ENCODE measurements around the gene TTF2.

DNA sequence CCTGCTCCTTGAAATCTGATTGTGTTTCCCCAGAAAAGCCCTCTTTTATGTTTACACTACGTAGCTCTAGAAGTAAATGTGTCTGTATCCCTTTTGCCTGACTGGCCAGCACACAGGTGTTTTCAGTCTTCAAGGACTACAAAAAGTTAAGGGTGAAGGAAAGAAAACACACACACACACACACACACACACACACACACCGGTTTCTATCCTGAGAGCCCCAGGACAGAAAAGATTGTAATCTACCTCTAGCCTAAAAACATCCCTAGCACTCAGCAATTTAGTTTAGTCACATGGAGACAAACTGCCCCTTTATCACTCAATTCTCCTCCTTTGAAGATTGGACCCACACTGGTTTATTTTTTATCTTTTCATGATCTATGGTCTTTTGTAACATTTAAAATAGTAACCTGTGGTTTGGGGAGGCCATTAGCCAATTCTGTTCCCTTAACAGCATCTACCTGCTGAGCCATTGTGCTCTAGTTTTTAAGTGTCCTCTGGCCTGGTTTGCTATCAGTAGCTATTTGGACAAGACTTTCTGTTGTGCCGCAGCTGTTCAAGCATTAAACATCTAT is 77.2 kb downstream of the TTF2 start:
- TF ChIP-seq EZH2 (IDR thresholded peaks at IDR 0.05; ENCODE audit: borderline replicate concordance, insufficient read depth, low read length, poor library complexity, severe bottlenecking), result no peak
- TF ChIP-seq, protein P1, sequence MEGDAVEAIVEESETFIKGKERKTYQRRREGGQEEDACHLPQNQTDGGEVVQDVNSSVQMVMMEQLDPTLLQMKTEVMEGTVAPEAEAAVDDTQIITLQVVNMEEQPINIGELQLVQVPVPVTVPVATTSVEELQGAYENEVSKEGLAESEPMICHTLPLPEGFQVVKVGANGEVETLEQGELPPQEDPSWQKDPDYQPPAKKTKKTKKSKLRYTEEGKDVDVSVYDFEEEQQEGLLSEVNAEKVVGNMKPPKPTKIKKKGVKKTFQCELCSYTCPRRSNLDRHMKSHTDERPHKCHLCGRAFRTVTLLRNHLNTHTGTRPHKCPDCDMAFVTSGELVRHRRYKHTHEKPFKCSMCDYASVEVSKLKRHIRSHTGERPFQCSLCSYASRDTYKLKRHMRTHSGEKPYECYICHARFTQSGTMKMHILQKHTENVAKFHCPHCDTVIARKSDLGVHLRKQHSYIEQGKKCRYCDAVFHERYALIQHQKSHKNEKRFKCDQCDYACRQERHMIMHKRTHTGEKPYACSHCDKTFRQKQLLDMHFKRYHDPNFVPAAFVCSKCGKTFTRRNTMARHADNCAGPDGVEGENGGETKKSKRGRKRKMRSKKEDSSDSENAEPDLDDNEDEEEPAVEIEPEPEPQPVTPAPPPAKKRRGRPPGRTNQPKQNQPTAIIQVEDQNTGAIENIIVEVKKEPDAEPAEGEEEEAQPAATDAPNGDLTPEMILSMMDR (IDR thresholded peaks at IDR 0.05; ENCODE audit: poor library complexity, severe bottlenecking), result no peak
- no peak for TF ChIP-seq RAD21 (conservative IDR thresholded peaks at IDR 0.05)
- no peak for TF ChIP-seq TAF1 (IDR thresholded peaks at IDR 0.05; ENCODE audit: low read depth)
- TF ChIP-seq POLR2AphosphoS5 (IDR thresholded peaks at IDR 0.05), result no peak
- no peak for TF ChIP-seq EP300 (conservative IDR thresholded peaks at IDR 0.05; ENCODE audit: poor library complexity, severe bottlenecking)
- TF ChIP-seq, protein P2, sequence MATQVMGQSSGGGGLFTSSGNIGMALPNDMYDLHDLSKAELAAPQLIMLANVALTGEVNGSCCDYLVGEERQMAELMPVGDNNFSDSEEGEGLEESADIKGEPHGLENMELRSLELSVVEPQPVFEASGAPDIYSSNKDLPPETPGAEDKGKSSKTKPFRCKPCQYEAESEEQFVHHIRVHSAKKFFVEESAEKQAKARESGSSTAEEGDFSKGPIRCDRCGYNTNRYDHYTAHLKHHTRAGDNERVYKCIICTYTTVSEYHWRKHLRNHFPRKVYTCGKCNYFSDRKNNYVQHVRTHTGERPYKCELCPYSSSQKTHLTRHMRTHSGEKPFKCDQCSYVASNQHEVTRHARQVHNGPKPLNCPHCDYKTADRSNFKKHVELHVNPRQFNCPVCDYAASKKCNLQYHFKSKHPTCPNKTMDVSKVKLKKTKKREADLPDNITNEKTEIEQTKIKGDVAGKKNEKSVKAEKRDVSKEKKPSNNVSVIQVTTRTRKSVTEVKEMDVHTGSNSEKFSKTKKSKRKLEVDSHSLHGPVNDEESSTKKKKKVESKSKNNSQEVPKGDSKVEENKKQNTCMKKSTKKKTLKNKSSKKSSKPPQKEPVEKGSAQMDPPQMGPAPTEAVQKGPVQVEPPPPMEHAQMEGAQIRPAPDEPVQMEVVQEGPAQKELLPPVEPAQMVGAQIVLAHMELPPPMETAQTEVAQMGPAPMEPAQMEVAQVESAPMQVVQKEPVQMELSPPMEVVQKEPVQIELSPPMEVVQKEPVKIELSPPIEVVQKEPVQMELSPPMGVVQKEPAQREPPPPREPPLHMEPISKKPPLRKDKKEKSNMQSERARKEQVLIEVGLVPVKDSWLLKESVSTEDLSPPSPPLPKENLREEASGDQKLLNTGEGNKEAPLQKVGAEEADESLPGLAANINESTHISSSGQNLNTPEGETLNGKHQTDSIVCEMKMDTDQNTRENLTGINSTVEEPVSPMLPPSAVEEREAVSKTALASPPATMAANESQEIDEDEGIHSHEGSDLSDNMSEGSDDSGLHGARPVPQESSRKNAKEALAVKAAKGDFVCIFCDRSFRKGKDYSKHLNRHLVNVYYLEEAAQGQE (IDR thresholded peaks at IDR 0.05; ENCODE audit: borderline replicate concordance), result no peak
- no peak for TF ChIP-seq SMC3 (conservative IDR thresholded peaks at IDR 0.05; ENCODE audit: poor library complexity)
- no peak for TF ChIP-seq MXI1 (conservative IDR thresholded peaks at IDR 0.05; ENCODE audit: poor library complexity, severe bottlenecking)

All from neural cell (in vitro differentiated cells).